ENCODE measurements around the gene EGFR. TPM values are rescaled to one million over a fixed set of nuclear protein-coding genes. Genes with fewer than 3 reads are reported as not detected.
A peak's percentile ranks its signal among the peaks of the same experiment; 100 is the strongest.

EGFR gene
- total RNA-seq, 1 donor from 2014 or later, result 6.1 TPM

- Histone ChIP-seq H3K36me3 (no peaks in the 10 kb centered on the region), H3K4me3 (no peak overlapping the region), H3K27ac (replicated peaks) (peak overlapping the region; percentile 83), H3K4me1 (peaks cover 50% of the 10 kb centered on the region), H3K27me3 (ENCODE audit: low read depth) (peaks cover 5% of the 10 kb centered on the region), H3K9me3 (replicated peaks) (no peaks in the 10 kb centered on the region)
- DNase-seq, result no peak
- intact Hi-C loops (cut with micrococcal nuclease), result no loop called here
- TF ChIP-seq CTCF (IDR thresholded peaks at IDR 0.05; ENCODE audit: borderline replicate concordance), result no peak
Measured at GRCh38 chr7:55073051-55073511, 54.3 kb downstream of the EGFR start.

GRCh38 chr7:55073976-55074528 lies 55.2 kb downstream of the EGFR start:
- H3K4me1 ChIP-seq, result peaks cover 50% of the 10 kb centered on the region
- H3K9me3 ChIP-seq (replicated peaks), result no peaks in the 10 kb centered on the region
- peak overlapping the region; percentile 83 for H3K27ac ChIP-seq (replicated peaks)
- TF ChIP-seq CTCF (IDR thresholded peaks at IDR 0.05; ENCODE audit: borderline replicate concordance), result no peak
- DNase-seq, result peak; percentile 42
- peak overlapping the region; percentile 50 for H3K4me3 ChIP-seq
- H3K36me3 ChIP-seq, result no peaks in the 10 kb centered on the region
- peaks cover 5% of the 10 kb centered on the region for H3K27me3 ChIP-seq (ENCODE audit: low read depth)
- intact Hi-C loops (cut with micrococcal nuclease), result no loop called here

GRCh38 chr7:55075464-55076021 lies 56.7 kb downstream of the EGFR start:
- Histone ChIP-seq H3K27me3 (ENCODE audit: low read depth) (no peaks in the 10 kb centered on the region), H3K4me1 (peaks cover 52% of the 10 kb centered on the region), H3K27ac (replicated peaks) (peak overlapping the region; percentile 83), H3K9me3 (replicated peaks) (no peaks in the 10 kb centered on the region), H3K4me3 (no peak overlapping the region), H3K36me3 (no peaks in the 10 kb centered on the region)
- intact Hi-C loops (cut with micrococcal nuclease), result no loop called here
- no peak for TF ChIP-seq CTCF (IDR thresholded peaks at IDR 0.05; ENCODE audit: borderline replicate concordance)
- peak; percentile 53 for DNase-seq

GRCh38 chr7:55077561-55078410 lies 59.0 kb downstream of the EGFR start:
- no peak for TF ChIP-seq CTCF (IDR thresholded peaks at IDR 0.05; ENCODE audit: borderline replicate concordance)
- no peak for DNase-seq
- Histone ChIP-seq H3K4me1 (peaks cover 67% of the 10 kb centered on the region), H3K36me3 (no peaks in the 10 kb centered on the region), H3K27ac (replicated peaks) (peak overlapping the region; percentile 12), H3K9me3 (replicated peaks) (no peaks in the 10 kb centered on the region), H3K27me3 (ENCODE audit: low read depth) (no peaks in the 10 kb centered on the region), H3K4me3 (no peak overlapping the region)
- intact Hi-C loops (cut with micrococcal nuclease), result no loop called here

- no peak for TF ChIP-seq CTCF (IDR thresholded peaks at IDR 0.05; ENCODE audit: borderline replicate concordance)
Measured at GRCh38 chr7:55078465-55079372, 59.9 kb downstream of the EGFR start.

More at GRCh38 chr7:55078465-55079372, 59.9 kb downstream of the EGFR start:
- Histone ChIP-seq H3K27me3 (ENCODE audit: low read depth) (no peaks in the 10 kb centered on the region), H3K4me1 (peaks cover 58% of the 10 kb centered on the region), H3K9me3 (replicated peaks) (no peaks in the 10 kb centered on the region), H3K36me3 (no peaks in the 10 kb centered on the region), H3K27ac (replicated peaks) (peak overlapping the region; percentile 11), H3K4me3 (no peak overlapping the region)
- intact Hi-C loops (cut with micrococcal nuclease), result no loop called here
- no peak for DNase-seq

Data from left ventricle myocardium inferior (tissue), 1 donor.